HL-60 (cell line): Measurements from ENCODE around the gene ALLC.

Experiments used
- CTCF ChIP-seq: IDR thresholded peaks from one replicate; pipeline ENCODE4 v1.5.1; 2011; ENCODE audit warnings: low read length, control low read depth, inconsistent platforms; ENCODE audit not compliant: insufficient read depth
- GABPA ChIP-seq: IDR thresholded peaks from 2 replicates; pipeline ENCODE4 v1.6.1; 2012; ENCODE audit warnings: low read depth
- POLR2AphosphoS5 ChIP-seq: IDR thresholded peaks from 2 replicates; pipeline ENCODE4 v1.6.1; 2012; ENCODE audit warnings: low read depth
- REST ChIP-seq: IDR thresholded peaks from 2 replicates; pipeline ENCODE4 v1.6.1; 2012; ENCODE audit warnings: low read depth; ENCODE audit not compliant: insufficient replicate concordance

GRCh38 chr2:3718679-3719078, 60.7 kb downstream of the ALLC start:
- no peak for TF ChIP-seq CTCF
- TF ChIP-seq REST = no peak
- no peak for TF ChIP-seq POLR2AphosphoS5
- no peak for TF ChIP-seq GABPA
